ENCODE data around the gene FBL.
"Not testable (repeated sequence)": the region's sequence is repeated elsewhere in the genome, so short reads cannot be mapped to it uniquely, and the experiment has no call there.

The FBL gene

DNA sequence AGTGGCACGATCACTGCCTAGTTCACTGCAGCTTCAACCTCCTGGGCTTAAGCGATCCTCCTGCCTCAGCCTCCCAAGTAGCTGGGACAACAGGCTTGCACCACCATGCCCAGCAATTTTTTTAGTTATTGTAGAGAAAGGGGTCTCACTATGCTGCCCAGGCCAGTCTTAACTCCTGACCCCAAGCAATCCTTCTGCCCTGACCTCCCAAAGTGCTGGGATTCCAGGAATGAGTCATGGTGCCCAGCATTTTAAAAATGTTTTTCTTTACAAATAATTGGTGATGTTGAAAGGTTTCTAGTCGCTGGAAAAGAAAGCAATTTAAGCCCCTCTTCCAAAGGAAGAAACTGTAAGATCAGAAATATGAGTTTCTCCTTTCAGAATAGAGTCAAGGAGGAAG lies 31.6 kb downstream of the FBL start:
- no peaks in the 10 kb centered on the region for H3K4me1 ChIP-seq (ENCODE audit: control insufficient read depth, insufficient read depth, low read length)
- H3K36me3 ChIP-seq (ENCODE audit: control insufficient read depth, insufficient read depth, low read length) = no peaks in the 10 kb centered on the region
- no peak overlapping the region for H3K9ac ChIP-seq (ENCODE audit: low read depth, low read length)
- no peaks in the 10 kb centered on the region for H3K9me3 ChIP-seq (ENCODE audit: control insufficient read depth, insufficient read depth, low read length)
- no peak overlapping the region for H3K4me3 ChIP-seq (ENCODE audit: low read depth, low read length)
- H3K27me3 ChIP-seq (ENCODE audit: control insufficient read depth, insufficient read depth, low read length) = no peaks in the 10 kb centered on the region

DNA sequence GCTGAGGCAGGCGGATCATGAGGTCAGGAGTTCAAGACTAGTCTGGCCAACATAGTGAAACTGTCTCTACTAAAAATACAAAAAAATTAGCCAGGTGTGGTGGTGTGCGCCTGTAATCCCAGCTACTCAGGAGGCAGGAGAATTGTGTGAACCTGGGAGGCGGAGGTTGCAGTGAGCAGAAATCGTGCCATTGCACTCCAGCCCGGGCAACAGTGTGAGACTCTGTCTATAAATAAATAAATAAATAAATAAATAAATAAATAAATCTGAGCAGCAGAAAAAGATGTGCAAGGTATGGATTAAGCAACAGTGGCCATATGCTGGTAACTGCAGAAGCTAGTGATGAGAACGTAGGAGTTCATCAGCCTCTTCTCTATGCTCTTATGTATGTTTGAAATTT lies 32.1 kb downstream of the FBL start:
- not testable (repeated sequence) for H3K9me3 ChIP-seq (ENCODE audit: control insufficient read depth, insufficient read depth, low read length); H3K9ac ChIP-seq (ENCODE audit: low read depth, low read length); H3K36me3 ChIP-seq (ENCODE audit: control insufficient read depth, insufficient read depth, low read length); H3K4me3 ChIP-seq (ENCODE audit: low read depth, low read length); H3K4me1 ChIP-seq (ENCODE audit: control insufficient read depth, insufficient read depth, low read length); H3K27me3 ChIP-seq (ENCODE audit: control insufficient read depth, insufficient read depth, low read length)

DNA sequence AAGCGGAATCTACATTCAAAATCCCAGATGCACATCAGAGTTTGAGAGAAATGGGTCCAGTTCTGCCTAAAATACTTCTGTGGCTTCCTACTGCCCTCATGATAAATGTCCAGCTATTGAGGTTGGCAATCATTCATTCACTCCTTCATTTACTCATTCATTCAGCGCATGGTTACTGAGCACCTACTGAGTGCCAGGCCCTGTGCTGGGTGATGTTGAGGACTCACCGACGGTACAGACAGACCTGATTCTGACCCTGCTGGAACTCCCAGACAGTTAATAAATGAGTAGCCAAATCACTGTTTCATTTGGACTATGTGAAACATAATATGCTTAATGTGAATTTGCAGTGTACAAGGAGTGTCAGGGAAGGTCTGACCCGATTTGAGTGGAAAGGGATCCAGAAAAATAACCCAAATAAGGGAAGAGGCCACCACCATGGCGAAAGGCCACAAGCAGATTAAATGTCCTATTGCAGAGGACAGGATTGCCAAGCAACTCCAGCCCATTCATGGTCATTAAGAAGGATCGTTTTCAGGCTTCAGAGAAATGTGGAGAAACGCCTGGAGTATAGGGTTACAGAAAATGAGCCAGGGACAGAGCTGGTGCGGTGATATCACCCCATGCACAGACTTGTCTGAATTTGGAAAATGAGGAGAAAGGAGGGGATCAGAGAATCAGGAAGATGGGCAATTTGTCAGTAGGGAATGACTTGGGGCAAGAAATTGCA lies 32.8 kb downstream of the FBL start:
- Histone ChIP-seq H3K4me1 (ENCODE audit: control insufficient read depth, insufficient read depth, low read length) (no peaks in the 10 kb centered on the region), H3K9me3 (ENCODE audit: control insufficient read depth, insufficient read depth, low read length) (no peaks in the 10 kb centered on the region)

DNA sequence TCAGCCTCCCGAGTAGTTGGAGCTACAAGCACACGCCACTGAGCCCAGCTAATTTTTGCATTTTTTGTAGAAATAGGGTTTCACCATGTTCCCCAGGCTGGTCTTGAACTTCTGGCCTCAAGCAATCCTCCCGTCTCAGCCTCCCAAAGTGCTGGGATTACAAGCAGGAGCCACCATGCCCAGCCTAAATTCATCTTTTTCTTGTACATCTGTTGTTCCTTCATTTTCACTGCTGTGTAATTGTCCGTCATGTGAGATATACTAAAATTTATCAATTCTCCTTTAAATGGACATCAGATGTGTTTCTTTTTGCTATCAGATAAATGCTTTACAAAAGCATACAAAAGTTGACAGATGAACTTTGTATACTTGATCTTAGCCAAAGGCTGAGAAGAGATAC lies 35.1 kb downstream of the FBL start:
- Histone ChIP-seq H3K4me1 (ENCODE audit: control insufficient read depth, insufficient read depth, low read length) (no peaks in the 10 kb centered on the region), H3K9me3 (ENCODE audit: control insufficient read depth, insufficient read depth, low read length) (no peaks in the 10 kb centered on the region), H3K9ac (ENCODE audit: low read depth, low read length) (no peak overlapping the region), H3K36me3 (ENCODE audit: control insufficient read depth, insufficient read depth, low read length) (no peaks in the 10 kb centered on the region), H3K27me3 (ENCODE audit: control insufficient read depth, insufficient read depth, low read length) (no peaks in the 10 kb centered on the region), H3K4me3 (ENCODE audit: low read depth, low read length) (no peak overlapping the region)

More for the DNA sequence above, 32.8 kb downstream of the FBL start:
- Histone ChIP-seq H3K27me3 (ENCODE audit: control insufficient read depth, insufficient read depth, low read length) (no peaks in the 10 kb centered on the region), H3K36me3 (ENCODE audit: control insufficient read depth, insufficient read depth, low read length) (no peaks in the 10 kb centered on the region), H3K9ac (ENCODE audit: low read depth, low read length) (no peak overlapping the region), H3K4me3 (ENCODE audit: low read depth, low read length) (no peak overlapping the region)

DNA sequence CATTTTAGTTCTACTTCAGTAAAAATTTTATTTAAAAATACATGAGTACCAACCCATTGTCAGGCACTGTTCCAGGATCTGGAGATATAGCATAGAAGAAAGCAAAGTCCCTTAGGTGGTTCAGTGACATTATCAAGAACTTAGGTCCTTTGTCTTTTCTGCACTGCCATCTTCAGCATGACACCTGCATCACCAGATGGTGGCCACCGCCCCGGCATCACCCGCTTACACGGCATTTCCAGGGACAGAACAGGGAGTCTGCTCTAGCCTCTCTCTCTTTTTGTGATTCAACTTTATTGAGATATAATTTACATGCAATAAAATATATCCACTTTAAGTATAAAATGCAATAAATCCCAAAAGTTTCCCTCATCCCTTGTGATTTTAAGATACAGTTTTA lies 35.8 kb downstream of the FBL start:
- Histone ChIP-seq H3K9ac (ENCODE audit: low read depth, low read length) (no peak overlapping the region), H3K9me3 (ENCODE audit: control insufficient read depth, insufficient read depth, low read length) (no peaks in the 10 kb centered on the region), H3K27me3 (ENCODE audit: control insufficient read depth, insufficient read depth, low read length) (no peaks in the 10 kb centered on the region), H3K4me1 (ENCODE audit: control insufficient read depth, insufficient read depth, low read length) (no peaks in the 10 kb centered on the region), H3K36me3 (ENCODE audit: control insufficient read depth, insufficient read depth, low read length) (no peaks in the 10 kb centered on the region), H3K4me3 (ENCODE audit: low read depth, low read length) (no peak overlapping the region)

DNA sequence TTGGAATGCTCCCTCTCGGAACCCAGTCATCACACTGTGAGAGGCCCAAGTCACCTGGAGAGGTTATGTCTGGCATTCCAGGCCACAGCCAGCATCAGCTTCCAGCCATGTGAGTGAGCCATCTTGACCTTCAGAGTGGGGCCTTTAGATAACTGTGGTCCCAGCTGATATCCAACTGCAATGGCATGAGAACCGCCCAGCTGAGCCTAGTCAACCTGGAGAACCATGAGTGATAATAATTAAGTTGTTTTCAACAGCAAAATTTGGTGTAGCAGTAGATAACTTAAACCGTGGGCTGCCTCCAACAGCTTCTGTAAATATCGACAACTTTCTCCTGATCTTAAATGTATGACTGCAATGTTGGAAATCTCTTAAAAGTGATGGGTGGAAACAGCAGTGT lies 36.8 kb downstream of the FBL start:
- Histone ChIP-seq H3K27me3 (ENCODE audit: control insufficient read depth, insufficient read depth, low read length) (no peaks in the 10 kb centered on the region), H3K4me1 (ENCODE audit: control insufficient read depth, insufficient read depth, low read length) (no peaks in the 10 kb centered on the region), H3K4me3 (ENCODE audit: low read depth, low read length) (no peak overlapping the region), H3K9me3 (ENCODE audit: control insufficient read depth, insufficient read depth, low read length) (no peaks in the 10 kb centered on the region), H3K9ac (ENCODE audit: low read depth, low read length) (no peak overlapping the region), H3K36me3 (ENCODE audit: control insufficient read depth, insufficient read depth, low read length) (no peaks in the 10 kb centered on the region)

DNA sequence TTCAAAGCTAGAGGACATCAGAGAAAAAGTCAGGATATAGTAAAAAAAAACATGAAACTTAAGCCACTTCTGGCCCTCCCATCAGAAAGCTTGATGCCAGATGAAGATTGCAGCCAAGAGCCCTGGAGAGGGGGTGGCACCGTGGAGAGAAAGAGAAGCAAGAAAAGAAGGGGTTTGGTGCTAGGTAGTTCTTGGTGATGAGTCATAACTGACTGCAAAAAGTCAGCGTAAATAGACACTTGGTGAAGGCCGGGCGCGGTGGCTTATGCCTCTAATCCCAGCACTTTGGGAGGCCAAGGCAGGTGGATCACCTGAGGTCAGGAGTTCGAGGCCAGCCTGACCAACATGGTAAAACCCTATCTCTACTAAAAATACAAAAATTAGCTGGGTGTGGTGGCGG lies 37.5 kb downstream of the FBL start:
- H3K4me1 ChIP-seq (ENCODE audit: control insufficient read depth, insufficient read depth, low read length); H3K27me3 ChIP-seq (ENCODE audit: control insufficient read depth, insufficient read depth, low read length); H3K9ac ChIP-seq (ENCODE audit: low read depth, low read length); H3K4me3 ChIP-seq (ENCODE audit: low read depth, low read length); H3K36me3 ChIP-seq (ENCODE audit: control insufficient read depth, insufficient read depth, low read length); H3K9me3 ChIP-seq (ENCODE audit: control insufficient read depth, insufficient read depth, low read length): not testable (repeated sequence)

DNA sequence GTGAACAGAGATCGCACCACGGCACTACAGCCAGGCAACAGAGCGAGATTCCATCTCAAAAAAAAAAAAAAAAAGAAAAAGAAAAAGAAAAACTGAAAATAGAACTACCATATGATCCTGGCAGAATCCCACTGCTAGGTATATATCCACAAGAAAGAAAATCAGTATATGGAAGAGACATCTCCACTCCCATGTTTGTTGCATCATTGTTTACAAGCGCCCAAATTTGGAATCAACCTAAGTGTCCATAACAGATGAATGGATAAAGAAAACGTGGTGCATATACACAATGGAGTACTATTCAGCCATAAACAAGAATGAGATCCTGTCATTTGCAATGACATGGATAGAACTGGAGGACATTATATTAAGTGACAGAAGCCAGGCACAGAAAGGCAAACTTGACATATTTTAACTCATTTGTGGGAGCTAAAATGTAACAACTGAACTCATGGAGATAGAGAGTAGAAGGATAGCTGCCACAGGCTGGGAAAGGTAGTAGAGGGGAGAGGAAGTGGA lies 38.3 kb downstream of the FBL start:
- Histone ChIP-seq H3K27me3 (ENCODE audit: control insufficient read depth, insufficient read depth, low read length) (no peaks in the 10 kb centered on the region), H3K4me1 (ENCODE audit: control insufficient read depth, insufficient read depth, low read length) (peaks cover 2% of the 10 kb centered on the region), H3K9ac (ENCODE audit: low read depth, low read length) (no peak overlapping the region), H3K36me3 (ENCODE audit: control insufficient read depth, insufficient read depth, low read length) (no peaks in the 10 kb centered on the region), H3K4me3 (ENCODE audit: low read depth, low read length) (no peak overlapping the region), H3K9me3 (ENCODE audit: control insufficient read depth, insufficient read depth, low read length) (no peaks in the 10 kb centered on the region)

DNA sequence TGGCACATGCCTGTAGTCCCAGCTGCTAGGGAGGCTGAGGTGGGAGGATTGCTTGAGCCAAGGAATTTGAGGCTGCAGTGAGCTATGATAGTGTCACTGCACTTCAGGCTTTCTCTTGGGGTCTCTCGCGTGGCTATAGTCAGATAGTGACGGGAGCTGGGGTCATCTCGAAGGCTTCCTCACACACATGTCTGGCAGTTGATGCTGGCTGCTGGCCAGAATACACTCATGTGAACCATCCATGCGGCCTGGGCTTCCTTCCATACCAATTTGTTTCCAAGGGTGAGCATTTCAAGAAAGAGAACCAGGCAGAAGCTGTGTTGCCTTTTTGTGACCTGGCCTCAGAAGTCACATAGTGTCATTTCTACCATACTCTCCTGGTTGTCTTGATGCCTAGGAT lies 41.1 kb downstream of the FBL start:
- Histone ChIP-seq H3K9ac (ENCODE audit: low read depth, low read length) (no peak overlapping the region), H3K36me3 (ENCODE audit: control insufficient read depth, insufficient read depth, low read length) (no peaks in the 10 kb centered on the region), H3K9me3 (ENCODE audit: control insufficient read depth, insufficient read depth, low read length) (no peaks in the 10 kb centered on the region), H3K27me3 (ENCODE audit: control insufficient read depth, insufficient read depth, low read length) (no peaks in the 10 kb centered on the region), H3K4me3 (ENCODE audit: low read depth, low read length) (no peak overlapping the region), H3K4me1 (ENCODE audit: control insufficient read depth, insufficient read depth, low read length) (peaks cover 5% of the 10 kb centered on the region)

DNA sequence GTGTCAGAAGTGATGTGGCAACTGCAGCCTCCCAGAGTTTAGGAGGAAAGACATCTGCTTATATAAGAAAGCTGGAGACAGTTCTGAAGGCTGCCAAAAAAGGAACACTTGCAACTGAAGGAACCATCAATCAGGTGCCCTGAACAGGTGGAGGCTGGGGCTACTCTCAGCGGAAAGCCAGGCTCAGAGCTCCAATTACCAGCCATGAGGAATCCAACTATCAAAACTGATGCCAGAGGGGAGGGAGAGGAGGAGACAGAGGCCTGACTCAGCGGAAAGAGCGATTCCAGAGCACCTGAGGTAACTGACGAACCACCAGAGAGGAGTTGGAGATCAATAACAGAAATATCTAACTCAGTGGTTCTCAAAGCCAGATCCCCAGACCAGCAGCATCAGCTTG lies 43.2 kb downstream of the FBL start:
- Histone ChIP-seq H3K4me1 (ENCODE audit: control insufficient read depth, insufficient read depth, low read length) (peaks cover 5% of the 10 kb centered on the region), H3K9me3 (ENCODE audit: control insufficient read depth, insufficient read depth, low read length) (no peaks in the 10 kb centered on the region), H3K4me3 (ENCODE audit: low read depth, low read length) (no peak overlapping the region), H3K36me3 (ENCODE audit: control insufficient read depth, insufficient read depth, low read length) (no peaks in the 10 kb centered on the region), H3K9ac (ENCODE audit: low read depth, low read length) (no peak overlapping the region), H3K27me3 (ENCODE audit: control insufficient read depth, insufficient read depth, low read length) (no peaks in the 10 kb centered on the region)

DNA sequence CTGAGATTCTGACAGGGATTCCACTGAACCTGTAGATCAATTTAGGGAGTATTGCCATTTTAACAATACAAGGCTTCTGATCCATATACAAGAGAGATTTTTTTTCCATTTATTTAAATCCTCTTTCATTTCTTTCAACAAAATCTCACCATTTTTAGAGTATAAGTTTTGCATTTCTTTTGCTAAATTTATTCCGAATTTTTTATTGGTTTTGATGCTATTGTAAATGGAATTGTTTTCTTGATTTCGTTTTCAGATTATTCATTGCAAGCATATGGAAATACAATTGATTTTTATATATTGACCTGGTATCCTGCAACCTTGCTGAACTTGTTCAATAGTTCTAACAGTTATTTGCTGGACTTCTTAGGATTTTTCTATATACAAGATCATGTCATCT lies 49.1 kb downstream of the FBL start:
- Histone ChIP-seq H3K27me3 (ENCODE audit: control insufficient read depth, insufficient read depth, low read length) (no peaks in the 10 kb centered on the region), H3K9me3 (ENCODE audit: control insufficient read depth, insufficient read depth, low read length) (no peaks in the 10 kb centered on the region), H3K9ac (ENCODE audit: low read depth, low read length) (no peak overlapping the region), H3K36me3 (ENCODE audit: control insufficient read depth, insufficient read depth, low read length) (no peaks in the 10 kb centered on the region), H3K4me3 (ENCODE audit: low read depth, low read length) (no peak overlapping the region), H3K4me1 (ENCODE audit: control insufficient read depth, insufficient read depth, low read length) (peaks cover 6% of the 10 kb centered on the region)

DNA sequence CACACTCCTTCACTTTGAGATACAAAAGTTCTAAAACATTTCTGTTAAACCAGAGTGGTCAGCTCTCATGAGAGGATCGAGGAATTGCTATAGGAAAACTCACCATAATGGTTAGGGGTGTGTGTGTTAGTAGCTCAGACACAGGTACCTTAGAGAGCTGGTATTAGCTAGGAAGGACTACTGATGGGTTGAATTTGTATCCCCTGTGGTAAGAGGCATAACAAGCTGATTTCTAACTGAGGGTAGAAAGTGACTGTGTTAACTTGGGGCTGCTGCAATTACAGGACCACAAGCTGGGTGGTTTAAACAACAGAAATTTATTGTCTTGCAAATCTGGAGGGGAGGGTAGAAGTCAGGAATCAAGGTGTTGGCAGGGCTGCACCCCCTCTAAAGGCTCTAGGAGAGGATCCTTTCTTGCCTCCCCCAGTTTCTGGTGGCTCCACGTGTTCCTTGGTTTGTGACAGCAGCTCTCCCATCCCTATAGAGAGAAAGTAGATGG lies 50.1 kb downstream of the FBL start:
- H3K36me3 ChIP-seq (ENCODE audit: control insufficient read depth, insufficient read depth, low read length) = no peaks in the 10 kb centered on the region
- peaks cover 6% of the 10 kb centered on the region for H3K4me1 ChIP-seq (ENCODE audit: control insufficient read depth, insufficient read depth, low read length)
- H3K9me3 ChIP-seq (ENCODE audit: control insufficient read depth, insufficient read depth, low read length) = no peaks in the 10 kb centered on the region
- no peak overlapping the region for H3K4me3 ChIP-seq (ENCODE audit: low read depth, low read length)
- H3K27me3 ChIP-seq (ENCODE audit: control insufficient read depth, insufficient read depth, low read length) = no peaks in the 10 kb centered on the region
- no peak overlapping the region for H3K9ac ChIP-seq (ENCODE audit: low read depth, low read length)
